ENCODE results near the gene TMEM234.

DNA sequence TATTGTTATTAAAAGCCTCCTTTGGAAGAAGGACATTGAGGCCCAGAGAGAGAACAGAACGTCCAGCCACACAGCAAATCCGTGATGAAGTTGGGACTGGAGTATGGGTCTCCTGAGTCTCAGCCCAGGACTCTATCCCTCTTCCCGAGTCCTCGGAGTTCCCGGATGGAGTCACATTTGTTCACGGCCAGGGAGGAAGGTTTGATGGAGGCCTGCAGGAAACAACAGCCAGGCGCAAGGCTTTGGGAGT, 43.0 kb downstream of the TMEM234 start:
- TF ChIP-seq TAF1 (IDR thresholded peaks at IDR 0.05; ENCODE audit: borderline replicate concordance, insufficient read depth, low read length) (no peak), POLR2AphosphoS5 (IDR thresholded peaks at IDR 0.05; ENCODE audit: low read depth, low read length) (no peak), SIN3A (IDR thresholded peaks at IDR 0.05; ENCODE audit: borderline replicate concordance, insufficient read depth, low read length) (no peak)
- TF ChIP-seq, protein P1, sequence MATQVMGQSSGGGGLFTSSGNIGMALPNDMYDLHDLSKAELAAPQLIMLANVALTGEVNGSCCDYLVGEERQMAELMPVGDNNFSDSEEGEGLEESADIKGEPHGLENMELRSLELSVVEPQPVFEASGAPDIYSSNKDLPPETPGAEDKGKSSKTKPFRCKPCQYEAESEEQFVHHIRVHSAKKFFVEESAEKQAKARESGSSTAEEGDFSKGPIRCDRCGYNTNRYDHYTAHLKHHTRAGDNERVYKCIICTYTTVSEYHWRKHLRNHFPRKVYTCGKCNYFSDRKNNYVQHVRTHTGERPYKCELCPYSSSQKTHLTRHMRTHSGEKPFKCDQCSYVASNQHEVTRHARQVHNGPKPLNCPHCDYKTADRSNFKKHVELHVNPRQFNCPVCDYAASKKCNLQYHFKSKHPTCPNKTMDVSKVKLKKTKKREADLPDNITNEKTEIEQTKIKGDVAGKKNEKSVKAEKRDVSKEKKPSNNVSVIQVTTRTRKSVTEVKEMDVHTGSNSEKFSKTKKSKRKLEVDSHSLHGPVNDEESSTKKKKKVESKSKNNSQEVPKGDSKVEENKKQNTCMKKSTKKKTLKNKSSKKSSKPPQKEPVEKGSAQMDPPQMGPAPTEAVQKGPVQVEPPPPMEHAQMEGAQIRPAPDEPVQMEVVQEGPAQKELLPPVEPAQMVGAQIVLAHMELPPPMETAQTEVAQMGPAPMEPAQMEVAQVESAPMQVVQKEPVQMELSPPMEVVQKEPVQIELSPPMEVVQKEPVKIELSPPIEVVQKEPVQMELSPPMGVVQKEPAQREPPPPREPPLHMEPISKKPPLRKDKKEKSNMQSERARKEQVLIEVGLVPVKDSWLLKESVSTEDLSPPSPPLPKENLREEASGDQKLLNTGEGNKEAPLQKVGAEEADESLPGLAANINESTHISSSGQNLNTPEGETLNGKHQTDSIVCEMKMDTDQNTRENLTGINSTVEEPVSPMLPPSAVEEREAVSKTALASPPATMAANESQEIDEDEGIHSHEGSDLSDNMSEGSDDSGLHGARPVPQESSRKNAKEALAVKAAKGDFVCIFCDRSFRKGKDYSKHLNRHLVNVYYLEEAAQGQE (IDR thresholded peaks at IDR 0.05; ENCODE audit: insufficient read depth in 1 of 2, low read depth in 2 of 2, low read length in 2 of 2): no peak
